Stimulated activated CD8-positive, alpha-beta memory T cell treated with anti-CD3 and anti-CD28 coated beads, Interleukin-4, amount 100 ng/mL, for 1 hour (primary cell): Measurements from ENCODE around the gene CCNE1.

Experiments
- DNase-seq, 2 donors: peaks; one replicate each; pipeline ENCODE4 v3.0.0-alpha.2; 2020; ENCODE audit warnings: low read depth in 2 of 2, low spot score in 1 of 2

The CCNE1 gene

DNA sequence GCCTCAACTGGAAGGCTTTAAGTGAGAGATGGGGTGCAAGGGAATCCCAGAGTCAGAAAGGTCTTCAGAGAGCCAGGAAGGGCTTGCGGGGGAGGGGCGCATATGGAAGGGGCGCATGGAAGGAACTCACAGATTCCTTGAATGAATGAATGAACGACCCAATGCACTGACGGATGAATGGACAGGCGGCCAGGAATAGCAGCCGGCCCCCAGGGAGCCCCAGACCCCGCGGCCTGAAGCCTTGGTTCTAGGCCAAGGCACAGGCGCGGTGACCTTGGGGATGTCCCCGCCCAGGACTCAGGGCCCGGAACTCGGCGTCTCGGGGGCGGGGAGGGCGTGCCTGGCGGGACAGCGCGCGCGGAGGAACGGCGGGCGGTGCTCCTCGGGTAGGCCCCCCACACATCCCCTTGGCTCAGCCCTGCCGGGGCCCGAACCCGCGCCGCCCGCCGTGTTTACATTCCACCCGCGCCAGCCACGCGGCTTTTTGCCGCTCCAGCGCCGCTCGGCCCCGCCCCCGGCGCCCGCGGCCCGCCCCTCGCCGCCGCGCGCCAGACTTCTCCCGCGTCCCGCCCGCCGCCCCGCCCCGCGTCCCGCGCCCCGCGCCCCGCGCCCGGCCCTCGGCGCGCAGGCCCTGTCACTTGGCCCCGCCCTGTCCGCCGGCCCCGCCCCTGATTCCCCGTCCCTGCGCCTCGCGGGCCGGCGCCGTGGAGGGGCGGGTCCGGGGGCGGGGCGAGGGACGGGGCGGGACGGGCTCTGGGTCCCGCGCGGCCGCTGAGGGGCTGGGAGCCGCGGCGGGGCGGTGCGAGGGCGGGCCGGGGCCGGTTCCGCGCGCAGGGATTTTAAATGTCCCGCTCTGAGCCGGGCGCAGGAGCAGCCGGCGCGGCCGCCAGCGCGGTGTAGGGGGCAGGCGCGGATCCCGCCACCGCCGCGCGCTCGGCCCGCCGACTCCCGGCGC lies at the start of gene CCNE1:
Gene CCNE1, plus strand, starts transcription at position 867 of the 955 bp plus-strand sequence. CDS start 565 bp downstream, outside the sequence.
- DNase-seq = peak; percentile 89 to 91

DNA sequence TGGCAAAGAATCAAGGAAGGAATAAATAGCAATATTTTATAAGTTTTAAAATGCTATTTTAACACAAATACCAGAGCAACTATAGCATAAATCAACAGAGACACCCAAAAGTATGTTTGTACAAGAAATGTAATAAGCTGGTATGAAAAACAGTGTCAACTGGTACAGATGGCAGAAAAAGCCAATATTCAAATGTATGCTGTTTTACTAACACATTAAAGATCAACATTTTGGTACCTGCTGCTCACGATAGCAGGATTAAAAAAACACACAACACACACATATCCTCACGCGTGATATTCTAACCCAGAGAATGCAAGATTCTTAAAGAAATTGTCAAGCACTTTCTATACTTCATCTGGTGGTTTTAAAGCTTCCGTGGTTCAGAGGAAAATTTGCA lies 48.6 kb upstream of the CCNE1 start:
- no peak for DNase-seq

DNA sequence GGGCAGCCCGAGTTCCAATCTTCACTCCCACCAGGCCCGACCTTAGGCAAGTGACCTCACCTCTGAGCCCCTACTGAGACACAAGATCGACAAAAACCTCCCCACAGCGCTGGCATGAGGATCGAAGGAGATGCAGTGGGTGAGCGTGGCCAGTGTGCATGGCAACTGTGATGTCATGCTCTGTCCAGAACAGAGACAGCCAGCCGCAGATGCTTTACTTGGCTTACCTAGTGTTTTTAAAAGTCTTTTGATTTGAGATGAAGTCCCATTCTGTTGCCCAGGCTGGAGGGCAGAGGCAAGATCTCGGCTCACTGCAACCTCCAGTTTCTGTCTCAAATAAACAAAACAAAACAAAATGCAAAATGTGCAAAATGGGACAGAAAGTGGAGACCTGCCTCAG lies 47.4 kb upstream of the CCNE1 start:
- DNase-seq = no peak

DNA sequence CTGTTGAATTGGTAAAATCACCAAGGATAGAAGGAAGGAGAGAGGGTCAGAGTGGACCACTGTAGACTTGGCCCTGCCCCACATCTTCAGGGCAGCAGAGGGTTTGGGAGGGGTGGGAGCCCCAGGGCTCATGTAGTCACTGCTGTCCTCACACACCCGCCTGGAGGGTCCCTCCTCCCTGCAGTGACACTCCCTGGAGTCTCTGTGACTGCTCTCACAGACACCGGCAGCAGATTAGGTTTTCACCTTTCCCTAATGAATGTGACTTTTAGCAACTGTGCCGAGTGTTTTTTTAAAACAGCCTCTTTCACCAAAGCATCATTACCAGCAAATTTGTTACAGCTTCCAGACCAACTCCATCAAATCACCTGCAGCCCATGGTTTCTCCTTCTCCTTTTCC lies 45.7 kb upstream of the CCNE1 start:
- DNase-seq = no peak

DNA sequence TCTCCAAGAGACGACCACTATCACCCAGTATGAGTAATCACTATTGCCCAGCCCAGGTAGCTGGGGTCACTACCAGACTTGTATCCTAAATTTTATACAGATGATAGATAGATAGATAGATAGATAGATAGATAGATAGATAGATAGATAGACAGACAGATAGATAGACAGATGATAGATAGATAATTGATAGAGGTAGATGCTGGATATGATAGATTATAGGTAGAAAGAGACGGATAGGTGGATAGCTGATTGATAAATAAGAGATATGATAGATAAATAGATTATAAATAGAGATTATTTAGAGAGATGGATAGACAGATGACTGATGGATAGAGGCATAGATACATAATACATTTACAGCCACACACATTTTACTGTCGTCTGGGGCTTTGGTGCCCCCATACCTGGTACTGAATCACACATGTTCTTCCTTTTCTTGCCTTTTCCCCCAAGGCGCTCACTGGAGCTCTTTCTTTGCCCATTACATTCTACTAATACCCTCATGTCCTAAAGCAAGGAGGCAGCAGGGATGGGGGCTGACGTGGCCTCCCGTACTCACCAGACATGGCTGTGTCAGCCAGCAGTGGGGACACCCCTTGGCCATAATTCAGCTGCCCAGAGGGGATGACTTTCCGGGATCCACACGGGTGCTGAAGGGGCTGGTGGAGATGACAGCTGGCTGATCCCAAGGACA lies 44.6 kb upstream of the CCNE1 start:
- DNase-seq = no peak

DNA sequence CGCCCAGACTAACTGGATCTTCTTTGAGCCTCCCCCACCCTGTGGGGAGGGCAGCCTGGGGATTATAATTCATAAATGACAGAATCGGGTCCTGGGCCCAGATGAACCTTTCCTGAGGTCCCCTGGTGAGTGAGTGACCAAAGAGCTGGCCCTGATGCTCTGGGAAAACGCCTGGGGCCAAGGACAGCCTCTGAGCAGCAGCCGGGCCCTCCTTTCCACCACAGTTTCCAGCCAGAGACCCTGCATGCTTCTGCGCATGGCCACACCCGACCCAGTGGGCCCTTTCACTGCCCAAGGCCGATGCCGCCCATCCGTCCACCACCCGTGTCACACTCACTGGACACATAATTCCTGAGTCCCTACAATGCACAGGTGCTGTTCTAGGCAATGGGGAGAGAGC lies 43.6 kb upstream of the CCNE1 start:
- DNase-seq = no peak

DNA sequence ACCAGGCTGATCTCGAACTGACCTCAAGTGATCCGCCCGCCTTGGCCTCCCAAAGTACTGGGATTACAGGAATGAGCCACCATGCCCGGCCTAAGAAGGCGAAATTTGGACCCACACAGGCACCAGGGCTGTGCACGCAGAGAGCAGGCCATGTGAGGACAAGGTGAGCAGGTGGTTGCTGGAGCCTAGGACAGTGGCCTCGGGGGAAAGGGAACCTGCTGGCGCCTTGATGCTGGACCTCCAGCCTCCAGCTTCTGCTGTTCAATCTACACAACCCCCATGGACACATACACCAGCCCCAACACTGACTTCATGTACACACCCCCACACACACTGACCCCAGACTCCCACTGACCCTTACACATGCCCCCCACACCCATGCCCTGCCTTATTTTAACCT lies 41.8 kb upstream of the CCNE1 start:
- DNase-seq = no peak

DNA sequence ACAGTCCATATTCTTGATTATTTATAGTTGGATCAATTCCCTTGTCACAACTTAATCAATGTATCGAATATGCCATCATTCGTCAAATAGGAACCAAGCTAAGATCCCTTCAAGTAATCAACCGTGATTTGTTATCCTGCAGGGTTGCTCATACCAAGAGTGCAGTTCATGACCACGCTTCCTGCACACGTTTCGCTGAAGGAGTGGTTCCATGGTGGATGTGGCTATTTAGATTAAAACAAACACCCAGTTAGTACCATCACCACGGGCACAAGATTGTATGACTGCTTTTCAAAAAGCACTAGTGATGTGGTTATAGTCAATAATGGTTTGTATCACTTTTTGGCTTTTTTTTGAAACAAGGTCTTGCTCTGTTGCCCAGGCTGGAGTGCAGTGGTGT lies 41.1 kb upstream of the CCNE1 start:
- no peak for DNase-seq

DNA sequence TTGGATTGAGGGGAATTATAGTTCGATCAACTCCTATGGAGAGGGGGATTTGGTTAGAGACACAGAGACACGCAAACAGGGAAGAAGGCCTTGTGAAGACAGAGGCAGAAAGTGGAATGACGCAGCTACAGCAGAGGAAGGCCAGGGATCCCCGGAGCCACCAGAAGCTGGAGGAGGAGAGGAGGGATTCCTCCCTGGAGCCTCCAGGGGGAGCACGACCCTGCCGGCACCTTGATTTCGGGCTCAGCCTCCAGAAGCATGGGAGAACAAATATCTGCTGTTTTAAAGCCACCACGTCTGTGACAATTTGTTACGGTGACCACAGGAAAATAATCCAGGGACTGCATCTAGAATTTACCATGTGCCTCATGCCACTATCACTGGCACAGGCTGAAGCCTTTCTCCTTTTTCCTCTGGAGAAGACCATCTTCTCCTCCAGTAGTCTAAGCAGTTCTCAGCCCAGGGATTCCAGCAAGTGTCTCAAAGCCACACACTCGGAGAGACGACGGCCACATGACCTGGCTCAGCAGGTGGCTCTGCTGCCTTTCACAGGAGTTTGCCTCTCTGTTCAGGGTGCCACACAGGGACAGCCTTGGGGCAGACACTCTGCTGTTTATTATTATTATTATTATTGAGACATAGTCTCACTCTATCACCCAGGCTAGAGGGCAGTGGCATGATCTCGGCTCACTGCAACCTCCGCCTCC lies 39.9 kb upstream of the CCNE1 start:
- no peak for DNase-seq

DNA sequence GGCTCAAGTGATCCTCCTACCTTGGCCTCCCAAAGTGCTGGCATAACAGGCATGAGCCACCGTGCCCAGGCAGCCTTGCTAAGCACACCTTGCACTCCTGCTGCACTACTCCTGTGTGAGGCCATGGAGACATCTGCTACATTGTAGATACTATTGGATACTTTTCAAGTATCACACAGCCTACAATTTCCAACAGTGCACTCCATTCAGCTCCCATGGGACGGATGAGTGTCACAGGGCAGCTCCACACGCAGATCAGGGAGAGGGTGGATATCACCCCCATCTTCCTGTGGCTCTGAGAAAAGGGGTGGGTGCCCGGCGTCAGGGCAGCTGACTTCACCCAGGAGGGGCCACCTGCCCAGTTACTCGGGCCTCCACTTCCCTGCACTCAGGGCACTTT lies 39.1 kb upstream of the CCNE1 start:
- DNase-seq = no peak

DNA sequence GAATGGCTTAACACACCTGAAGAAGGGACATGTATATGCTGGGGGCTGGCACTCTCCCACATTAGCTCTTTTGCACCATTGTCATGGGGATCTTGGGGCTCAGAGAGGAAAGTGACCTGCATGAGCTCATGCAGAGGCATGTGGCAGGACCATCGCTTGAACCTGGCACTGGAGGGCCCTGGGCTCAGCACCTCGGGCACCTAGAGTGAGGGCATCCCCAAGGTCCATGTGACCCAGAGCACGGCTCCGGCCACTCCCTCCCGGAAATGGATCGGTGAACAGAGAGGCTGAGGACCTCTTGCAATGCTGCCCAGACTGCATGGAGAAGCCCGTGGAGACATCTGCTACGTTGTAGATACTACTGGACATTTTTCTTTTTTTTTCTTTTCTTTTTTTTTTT lies 38.6 kb upstream of the CCNE1 start:
- no peak for DNase-seq

DNA sequence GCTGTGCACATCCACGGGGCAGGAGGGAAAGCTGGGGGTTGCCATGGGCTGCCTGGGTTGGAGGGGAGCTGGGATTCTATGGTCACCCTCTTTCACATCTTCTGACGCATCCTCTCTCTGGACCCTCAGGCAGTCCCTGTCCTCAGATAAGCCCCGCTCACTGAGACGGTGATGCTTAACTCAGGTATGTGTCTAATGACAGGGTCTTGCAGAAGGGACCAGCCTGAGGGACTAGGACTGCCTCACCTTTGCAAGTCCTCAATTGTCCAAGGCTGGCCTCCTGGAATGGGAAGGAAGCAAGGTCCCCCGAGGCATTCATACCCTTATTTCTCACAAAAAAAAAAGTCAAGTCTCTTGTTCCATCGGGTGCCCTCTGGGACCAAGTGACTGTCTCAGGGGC lies 37.7 kb upstream of the CCNE1 start:
- no peak for DNase-seq

DNA sequence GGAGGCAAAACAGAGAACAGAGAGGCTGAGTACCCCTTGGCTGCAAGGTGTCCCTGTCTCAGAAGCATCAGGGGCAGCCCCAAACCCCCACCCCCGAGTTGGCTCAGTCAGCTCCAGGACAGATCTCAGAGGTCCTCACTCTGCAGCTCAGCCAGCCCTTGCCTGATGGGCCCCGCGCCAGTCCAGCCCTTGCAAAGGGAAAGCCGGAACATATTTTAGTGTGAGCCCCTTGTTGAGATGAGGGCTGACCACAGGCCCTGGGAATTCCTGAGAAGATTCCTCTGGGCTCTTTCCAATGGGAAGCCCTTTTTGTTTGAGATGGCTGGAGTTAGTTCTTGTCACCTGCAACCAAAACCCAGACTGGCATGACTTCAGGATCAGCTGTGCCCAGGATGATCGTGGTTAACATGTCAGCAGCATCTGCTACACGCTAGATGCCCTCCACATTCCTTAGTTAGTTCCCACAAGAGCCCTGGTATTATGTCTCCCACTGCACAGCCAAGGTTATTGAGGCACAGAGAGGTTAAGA lies 33.9 kb upstream of the CCNE1 start:
- DNase-seq = no peak

DNA sequence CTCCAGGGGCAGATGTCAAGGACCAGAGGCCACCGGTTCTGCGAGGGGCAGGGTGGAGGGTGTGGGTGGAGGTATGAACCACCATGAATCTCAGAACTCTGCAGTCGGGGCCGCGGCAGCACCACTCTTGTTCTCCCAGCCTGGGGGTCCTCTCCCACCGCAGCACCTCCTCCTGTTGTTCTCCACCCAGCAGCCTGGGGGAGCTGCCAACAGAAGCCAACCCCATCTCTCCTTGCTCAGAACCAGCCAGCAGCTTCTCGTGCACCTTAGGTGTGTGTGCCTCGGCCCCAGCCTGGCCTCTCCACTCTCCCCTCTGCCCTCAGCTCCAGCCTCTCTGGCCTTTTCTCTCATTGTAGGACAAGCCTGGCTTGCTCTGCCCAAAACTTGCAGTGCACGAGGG lies 31.9 kb upstream of the CCNE1 start:
- no peak for DNase-seq

DNA sequence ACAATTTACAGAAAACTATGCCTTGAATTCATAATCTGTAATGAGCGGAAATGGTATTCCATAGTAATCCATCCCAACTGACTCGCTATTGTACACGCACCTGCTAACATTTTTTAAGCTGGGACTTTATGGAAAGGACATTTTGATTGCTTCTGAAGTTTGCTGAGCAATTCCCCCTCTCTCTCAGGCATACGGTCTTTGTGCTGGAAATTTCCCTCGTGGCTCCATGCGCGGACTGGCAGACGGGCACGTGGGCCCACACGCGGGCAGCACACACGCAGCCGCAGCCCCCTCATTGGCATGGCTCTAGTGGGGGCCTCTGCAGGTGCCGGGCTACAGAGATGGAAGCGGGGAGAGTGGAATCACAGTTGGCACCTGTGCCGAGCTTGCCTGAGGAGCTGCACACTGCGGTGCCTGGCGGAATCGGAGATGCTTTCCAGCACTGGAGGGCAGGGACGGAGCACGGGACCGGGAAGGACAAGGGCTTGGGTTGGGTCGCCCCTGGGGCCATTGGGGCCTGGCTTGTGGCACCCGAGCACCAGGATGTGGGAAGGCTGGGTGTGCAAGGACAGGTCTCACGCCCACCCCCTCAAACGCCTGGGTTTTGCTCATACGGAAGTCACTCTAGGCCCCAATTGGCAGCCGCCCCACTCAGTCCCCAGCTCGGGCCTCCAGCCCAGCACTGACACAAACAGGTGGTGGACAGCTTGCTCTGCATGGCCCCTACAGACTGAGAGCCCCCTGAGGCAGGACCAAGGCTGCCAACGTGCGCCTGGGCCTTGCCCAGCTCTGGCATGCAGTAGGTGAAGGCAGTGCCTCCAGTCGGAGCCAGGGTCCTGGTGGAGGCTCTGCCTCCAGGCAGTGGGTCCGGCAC lies 30.2 kb upstream of the CCNE1 start:
- DNase-seq = no peak

DNA sequence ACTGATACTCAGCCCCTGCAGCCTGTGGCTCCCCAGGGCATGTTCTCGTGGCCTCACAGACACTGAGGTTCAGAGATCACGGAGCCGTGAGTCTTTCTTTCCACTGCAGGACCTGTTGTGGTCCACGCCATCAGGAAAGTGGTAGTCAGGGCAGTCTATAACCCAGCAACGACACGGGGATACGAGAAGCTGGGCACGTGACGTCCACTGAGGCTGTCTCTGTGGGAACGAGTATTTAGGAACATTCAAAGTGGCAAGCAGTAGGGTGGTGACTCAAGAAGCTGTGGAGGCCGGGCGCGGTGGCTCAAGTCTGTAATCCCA lies 29.6 kb upstream of the CCNE1 start:
- no peak for DNase-seq

DNA sequence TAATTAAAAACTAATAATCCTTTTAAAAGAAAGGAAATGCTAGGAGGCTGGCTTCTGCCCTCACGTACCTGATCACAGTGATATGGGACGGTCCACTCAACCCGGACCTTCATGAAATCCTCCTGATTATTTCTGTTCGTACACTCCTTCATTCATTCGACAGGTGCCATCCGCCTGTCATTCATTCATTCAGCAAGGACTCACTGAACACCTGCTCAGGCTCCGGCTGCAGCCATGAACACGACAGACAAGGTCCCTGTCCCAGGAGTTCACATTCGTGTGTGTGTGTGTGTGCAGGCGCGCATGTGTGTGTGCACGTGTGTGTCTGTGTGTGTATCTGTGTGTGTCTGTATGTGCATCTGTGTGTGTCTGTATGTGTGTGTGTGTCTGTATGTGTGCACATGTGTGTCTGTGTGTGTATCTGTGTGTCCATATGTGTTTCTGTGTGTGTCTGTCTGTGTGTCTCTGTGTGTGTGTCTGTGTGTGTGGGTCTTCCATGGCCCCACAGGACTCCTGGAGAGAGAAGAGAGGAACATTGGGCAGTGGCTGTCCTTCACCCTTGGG lies 28.1 kb upstream of the CCNE1 start:
- no peak for DNase-seq

DNA sequence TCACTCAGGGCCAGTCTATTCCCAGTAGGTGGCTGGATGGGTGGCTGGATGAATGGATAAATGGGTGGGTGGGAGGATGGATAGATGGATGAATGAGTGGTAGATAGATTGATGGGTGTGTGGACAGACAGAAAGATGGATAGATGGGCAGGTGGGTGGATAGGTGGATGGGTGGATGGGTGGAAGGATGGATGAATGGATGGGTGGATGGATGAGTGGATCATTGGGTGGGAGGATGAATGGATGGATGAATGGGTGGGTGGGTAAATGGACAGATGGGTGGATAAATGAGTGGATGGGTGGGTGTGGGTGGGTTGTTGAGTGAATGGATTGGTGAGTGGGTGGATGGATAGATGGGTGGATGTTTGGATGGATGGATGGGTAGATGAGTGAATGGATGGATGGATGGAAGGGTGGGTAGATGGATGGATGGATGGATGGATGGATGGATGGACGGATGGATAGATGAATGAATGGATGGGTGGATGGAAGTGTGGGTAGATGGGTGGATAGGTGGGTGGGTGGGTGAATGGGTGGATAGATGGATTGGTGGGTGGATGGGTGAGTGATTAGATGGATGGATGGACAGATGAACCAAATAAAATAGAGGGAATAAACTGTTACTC lies 27.1 kb upstream of the CCNE1 start:
- no peak for DNase-seq

DNA sequence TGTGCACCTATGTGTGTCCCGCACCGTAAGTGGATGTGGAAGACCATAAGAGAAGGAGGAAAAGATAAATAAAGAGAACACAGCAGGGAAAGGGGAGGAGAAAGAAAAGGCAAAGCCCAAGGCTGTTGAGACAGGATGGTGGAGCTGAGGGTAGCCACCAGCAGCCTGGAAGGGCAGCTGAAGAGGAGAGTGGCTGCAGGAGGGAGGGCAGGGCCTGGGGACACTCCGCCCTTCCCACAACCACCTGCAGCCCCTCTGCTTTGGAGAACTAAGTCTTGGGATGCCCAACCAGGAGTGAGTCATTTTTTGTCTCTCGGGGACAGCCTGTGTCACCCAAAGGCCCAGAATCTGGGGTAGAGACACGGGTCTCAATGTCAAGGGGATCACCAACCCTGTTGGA lies 26.4 kb upstream of the CCNE1 start:
- DNase-seq = no peak

DNA sequence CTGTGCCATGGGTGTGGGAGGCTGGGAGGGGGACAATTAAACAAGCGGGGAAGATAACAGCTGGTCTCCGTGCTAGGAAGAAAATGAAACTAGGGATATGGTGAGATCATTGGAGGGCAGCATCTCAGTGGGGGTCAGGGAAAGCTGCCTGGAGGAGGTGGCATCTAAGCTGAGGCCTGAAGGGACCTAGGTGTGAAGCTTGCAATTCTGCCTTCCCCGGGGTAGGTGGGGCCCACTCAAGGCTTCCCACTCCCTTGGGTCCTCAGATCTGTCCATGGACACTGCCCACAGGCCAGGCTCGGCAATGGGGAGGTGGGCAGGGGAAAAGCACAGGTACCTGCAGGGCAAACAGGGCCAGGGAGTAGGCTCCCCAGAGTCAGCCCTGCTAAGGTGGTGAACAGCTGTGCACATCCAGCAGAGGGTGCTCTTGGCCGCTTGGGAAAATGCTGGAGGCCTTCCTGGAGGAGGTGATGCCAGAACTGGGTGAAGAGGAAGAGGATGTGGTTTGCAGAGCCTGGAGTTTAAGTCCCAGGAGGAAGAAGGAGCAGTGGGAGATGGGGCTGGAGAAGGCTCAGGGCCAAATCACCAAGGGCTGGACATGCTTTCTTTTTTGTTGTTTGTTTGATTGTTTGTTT lies 25.7 kb upstream of the CCNE1 start:
- no peak for DNase-seq
